Neuron (in vitro differentiated cells): ENCODE measurements around the gene CDH22.

Source experiments
- H2AFZ ChIP-seq: one replicate; pipeline ENCODE4 v1.6.1; 2013; ENCODE audit warnings: low read depth, mild to moderate bottlenecking, inconsistent platforms, low read length, moderate library complexity
- H3K27me3 ChIP-seq: one replicate; pipeline ENCODE4 v1.6.1; 2013; ENCODE audit warnings: low read length; ENCODE audit not compliant: insufficient read depth
- H3K36me3 ChIP-seq: one replicate; pipeline ENCODE4 v1.6.1; 2013; ENCODE audit warnings: low read length; ENCODE audit not compliant: insufficient read depth
- H3K4me1 ChIP-seq: one replicate; pipeline ENCODE4 v1.6.1; 2013; ENCODE audit warnings: low read length; ENCODE audit not compliant: insufficient read depth
- H3K4me3 ChIP-seq: 2 replicates; pipeline ENCODE4 v1.5.1; 2013; ENCODE audit warnings: mild to moderate bottlenecking, low read length, moderate library complexity
- H3K9me3 ChIP-seq: one replicate; pipeline ENCODE4 v1.6.1; 2013; ENCODE audit warnings: low read length

CDH22 gene

DNA sequence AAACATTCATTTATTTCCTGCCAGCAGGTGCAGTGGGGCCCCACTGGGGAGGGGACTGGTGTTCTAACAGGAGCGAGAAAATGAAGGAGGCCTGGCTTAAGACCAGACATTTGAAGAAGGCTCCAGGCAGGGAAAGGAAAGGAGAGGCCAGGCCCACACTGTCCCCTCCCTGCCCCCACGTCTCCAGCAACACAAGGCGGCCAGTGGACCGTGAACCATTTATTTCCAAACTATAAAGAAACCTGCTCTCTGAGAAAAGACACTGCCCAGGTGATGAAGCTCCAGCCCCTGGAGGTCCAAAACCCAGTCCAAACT lies 41.4 kb upstream of the CDH22 start:
- no peaks in the 10 kb centered on the region for H3K36me3 ChIP-seq
- no peaks in the 10 kb centered on the region for H3K9me3 ChIP-seq
- H2AFZ ChIP-seq: no peak overlapping the region
- no peak overlapping the region for H3K4me3 ChIP-seq
- no peaks in the 10 kb centered on the region for H3K27me3 ChIP-seq
- H3K4me1 ChIP-seq: peaks cover 52% of the 10 kb centered on the region

DNA sequence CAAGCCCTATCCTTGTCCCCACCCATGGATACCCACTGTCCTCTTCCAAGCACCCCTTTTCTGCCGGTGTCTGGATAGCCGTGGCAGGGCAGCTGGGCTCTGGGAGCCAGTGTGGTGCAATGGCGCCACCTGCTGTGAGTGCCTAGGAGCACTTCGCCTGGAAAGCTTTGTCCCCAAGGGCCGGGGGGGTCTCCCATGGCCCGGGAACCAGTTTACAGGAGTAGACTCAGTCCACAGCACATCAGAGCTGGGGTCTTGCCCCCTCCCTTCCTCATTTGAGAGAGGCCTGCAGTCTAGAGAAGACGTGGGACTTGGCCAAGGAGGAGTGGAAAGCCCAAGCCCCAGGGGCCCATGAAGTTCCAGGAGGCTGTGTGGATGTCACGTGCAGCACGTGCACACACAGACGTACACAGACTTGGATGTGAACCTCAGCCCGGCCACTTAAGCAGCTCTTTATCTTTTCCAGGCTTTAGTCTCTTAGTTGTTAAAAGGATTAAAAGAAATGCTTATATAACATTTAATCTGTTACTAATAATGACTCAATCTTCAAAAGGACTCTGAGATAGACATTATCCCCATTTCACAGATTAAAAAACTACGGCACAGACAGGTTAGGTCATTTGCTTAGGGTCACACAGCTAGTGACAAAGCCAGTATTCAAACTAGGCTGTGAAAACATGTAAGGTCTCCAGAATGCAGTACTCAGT lies 40.9 kb upstream of the CDH22 start:
- H3K27me3 ChIP-seq: no peaks in the 10 kb centered on the region
- H3K4me1 ChIP-seq: peaks cover 52% of the 10 kb centered on the region
- H2AFZ ChIP-seq: no peak overlapping the region
- no peaks in the 10 kb centered on the region for H3K9me3 ChIP-seq
- no peaks in the 10 kb centered on the region for H3K36me3 ChIP-seq
- no peak overlapping the region for H3K4me3 ChIP-seq

DNA sequence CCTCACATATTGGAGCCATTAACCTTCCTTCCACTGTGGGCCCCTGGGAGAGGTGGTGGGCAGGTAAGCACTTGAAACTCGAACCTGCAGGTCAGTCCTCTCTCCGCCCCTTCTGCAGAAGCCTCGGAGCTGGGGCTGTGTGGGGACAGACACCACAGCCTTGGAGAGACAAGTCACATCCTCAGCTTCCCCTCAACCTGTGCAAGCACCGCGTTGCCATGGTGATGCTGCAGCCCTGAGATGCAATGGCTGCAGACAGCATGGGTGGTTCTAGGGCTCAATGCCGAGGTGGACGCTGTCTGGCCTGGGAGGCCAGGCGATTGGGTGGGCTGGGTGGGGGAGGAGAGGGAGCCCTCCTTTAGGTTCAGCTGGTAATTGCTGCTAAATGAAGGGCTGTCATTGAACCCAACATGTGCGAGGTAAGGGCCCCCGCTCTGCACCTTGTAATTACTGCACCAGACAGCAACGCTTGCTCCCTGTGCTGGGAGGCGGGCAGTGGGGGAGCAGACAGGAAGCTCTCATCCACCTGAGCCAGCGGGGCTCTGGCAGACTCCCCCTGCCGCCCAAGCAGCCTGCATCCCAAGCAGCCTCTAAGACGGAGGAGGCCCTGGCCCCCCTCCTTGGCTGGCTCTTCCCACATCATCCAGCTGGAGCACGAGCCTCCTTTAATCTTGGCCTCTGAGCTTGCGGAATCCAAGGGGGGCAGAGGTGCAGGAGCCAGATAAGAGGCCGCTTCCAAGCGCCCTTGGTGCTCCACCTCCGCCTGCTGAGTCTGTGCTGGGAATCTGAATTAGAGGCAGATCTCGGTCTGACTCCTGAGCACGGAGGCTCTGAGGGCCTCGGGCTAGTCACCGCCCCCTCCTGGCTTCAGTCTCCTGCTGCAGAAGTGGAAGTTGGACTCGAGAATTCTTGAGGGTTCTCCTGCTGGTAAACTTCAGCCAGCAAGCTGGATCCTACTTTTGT lies 39.8 kb upstream of the CDH22 start:
- Histone ChIP-seq H2AFZ (no peak overlapping the region), H3K4me1 (peaks cover 61% of the 10 kb centered on the region), H3K4me3 (no peak overlapping the region), H3K27me3 (no peaks in the 10 kb centered on the region), H3K36me3 (no peaks in the 10 kb centered on the region), H3K9me3 (no peaks in the 10 kb centered on the region)

DNA sequence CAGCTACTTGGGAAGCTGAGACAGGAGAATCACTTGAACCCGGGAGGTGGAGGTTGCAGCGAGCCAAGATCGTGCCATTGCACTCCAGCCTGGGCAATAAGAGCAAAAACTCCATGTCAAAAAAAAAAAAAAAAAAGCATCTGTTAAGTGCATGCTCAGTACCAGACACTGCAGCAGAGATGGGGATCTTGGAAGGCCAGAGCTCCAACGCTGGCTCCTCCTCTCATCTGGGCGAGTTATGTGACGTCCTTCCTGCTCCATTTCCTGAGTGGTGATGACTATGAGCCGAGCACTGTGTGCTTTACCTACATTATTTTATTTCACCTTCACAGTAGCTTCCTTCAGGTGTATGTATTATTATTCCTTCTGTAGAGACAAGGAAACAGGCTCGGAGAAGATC lies 38.5 kb upstream of the CDH22 start:
- H3K9me3 ChIP-seq: no peaks in the 10 kb centered on the region
- H3K27me3 ChIP-seq: no peaks in the 10 kb centered on the region
- no peaks in the 10 kb centered on the region for H3K36me3 ChIP-seq
- no peak overlapping the region for H2AFZ ChIP-seq
- H3K4me3 ChIP-seq: no peak overlapping the region
- peaks cover 69% of the 10 kb centered on the region for H3K4me1 ChIP-seq

DNA sequence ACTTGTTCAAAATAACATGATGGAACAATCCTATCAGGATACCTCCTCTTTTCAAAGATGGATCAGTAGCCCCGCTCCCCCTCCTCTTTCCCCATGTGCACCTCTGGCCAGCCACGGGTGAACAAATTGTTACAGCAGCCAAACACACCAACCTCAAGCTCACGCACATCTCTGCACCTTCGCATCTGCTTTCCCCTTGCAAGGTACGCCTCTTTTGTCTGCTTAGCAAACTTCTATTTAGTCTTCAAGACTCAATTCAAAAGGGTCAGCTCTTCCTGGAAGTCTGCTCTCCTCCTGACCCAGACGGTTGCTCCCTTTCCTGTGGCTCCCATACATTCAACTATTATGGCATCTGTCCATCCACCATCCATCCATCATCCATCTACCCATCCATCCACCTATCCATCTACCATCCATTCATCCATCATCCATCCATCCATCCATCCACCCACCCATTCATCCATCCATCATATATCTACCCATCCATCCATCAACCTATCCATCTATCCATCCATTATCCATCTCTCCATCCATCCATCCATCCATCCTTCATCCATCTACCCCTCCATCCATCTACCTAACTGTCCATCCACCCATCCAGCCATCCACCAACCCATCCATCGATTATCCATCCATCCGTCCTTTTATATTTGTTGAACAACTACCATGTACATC lies 36.3 kb upstream of the CDH22 start:
- Histone ChIP-seq H3K4me3 (no peak overlapping the region), H3K36me3 (no peaks in the 10 kb centered on the region), H3K4me1 (peaks cover 57% of the 10 kb centered on the region), H3K9me3 (no peaks in the 10 kb centered on the region), H3K27me3 (no peaks in the 10 kb centered on the region), H2AFZ (no peak overlapping the region)

DNA sequence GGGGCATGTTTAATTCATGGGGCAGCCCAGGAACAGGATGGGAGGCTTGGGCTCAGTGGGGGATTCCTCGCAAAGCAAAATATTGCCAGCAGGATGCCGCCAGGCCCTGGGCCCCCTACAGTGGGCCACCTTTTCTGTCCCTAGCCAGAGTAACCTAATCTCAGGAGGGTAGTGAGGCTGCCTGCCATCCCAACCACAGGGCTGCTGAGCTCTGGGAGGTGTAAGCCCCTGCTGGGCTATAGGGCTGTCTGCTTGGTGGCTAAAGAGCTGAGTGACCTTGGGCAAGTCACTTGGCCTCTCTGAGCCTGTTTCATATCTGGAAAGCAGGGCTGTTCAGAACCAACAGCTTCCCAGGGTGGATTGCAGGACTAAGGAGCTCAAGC lies 35.7 kb upstream of the CDH22 start:
- Histone ChIP-seq H3K4me3 (no peak overlapping the region), H3K36me3 (no peaks in the 10 kb centered on the region), H2AFZ (no peak overlapping the region), H3K9me3 (no peaks in the 10 kb centered on the region), H3K27me3 (no peaks in the 10 kb centered on the region), H3K4me1 (peaks cover 51% of the 10 kb centered on the region)

DNA sequence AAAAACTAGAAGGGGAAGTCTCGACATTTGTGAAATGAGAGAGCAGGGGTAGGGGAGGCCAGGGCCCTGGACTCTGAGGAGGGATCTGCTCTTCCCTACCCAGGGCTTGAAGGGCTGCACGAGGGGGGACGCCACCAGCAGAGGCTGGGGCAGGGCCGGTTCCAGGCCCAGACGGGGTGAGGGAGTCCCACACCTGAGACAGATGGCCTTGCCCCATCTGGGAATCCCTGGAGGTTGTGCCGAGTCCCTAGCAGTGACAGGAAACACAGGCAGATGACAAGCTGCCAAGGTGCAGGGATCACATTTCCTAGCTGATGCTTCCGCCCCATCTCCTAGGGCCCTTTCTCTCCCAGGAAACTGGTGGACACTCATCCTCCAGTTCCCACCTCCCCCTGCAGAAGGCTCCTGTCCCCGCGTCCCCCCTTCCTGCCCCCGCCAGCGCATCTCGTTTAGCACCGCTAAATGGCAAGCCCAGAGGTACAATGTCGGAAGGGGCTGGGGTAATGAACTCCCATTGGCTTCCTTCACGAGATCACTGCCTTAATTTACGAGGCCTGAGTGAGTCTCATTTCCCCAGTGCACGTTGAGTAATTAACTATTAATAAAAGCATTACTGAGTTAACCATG lies 35.2 kb upstream of the CDH22 start:
- Histone ChIP-seq H3K4me1 (peaks cover 46% of the 10 kb centered on the region), H2AFZ (no peak overlapping the region), H3K27me3 (no peaks in the 10 kb centered on the region), H3K9me3 (no peaks in the 10 kb centered on the region), H3K4me3 (no peak overlapping the region), H3K36me3 (no peaks in the 10 kb centered on the region)

DNA sequence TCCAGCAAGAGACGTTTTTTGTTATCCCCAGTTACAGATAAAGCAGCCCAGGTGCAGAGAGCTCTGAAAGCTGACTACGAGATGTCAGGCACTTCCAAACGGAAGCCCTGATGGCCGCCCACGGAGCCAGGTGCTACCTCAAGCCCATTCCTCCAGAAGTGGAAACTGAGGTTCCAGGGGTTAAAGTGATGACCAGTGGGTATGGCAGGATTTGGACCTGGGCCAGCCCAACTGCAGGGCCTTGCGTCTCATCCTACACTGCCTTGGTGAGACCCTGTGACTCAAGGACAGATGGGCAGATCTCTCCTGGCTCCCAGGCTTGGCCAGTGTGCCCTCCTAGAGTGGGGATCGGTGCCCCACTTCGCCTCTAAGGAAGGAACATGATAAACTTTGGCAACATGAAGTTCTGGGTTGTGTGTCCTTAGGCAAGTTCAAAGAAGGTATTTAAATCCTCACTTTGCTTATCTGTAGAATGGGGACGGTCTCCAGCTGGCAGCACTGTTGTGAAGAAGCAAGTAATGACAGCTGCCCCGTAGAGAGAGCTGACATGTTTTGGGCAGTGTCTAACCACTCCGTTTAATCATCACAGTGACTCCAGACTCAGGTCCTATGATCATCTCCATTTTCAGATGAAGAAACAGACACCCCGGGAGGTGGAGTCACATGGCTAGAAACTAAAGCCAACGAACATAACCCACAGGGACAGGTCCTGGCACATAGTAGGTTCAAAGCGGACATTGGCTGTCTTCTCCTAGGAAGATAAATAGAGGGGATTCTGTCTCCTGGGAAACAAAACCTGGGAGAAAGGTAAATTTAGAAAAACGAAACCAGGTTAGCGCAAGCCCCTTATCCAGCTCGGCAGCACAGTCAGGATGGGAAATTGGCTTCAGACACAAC lies 34.4 kb upstream of the CDH22 start:
- H3K4me1 ChIP-seq: peaks cover 43% of the 10 kb centered on the region
- H3K27me3 ChIP-seq: no peaks in the 10 kb centered on the region

DNA sequence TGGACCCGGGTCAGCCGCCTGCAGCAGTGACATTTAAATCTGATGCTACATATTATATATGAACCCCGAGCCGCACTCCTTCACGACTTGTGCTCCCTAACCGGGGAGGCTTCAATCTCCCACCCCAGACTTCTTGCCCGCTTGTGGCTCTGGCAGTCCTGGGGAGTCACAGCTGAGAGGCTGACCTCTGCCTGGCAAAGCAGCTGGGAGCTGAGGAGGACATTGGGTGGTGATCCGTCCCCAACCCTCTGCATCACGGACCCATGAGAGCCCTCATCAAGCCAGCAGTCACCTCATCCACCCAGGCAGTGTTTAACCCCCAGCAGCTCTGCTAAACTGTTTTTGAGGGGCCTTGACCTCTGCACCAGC lies 33.7 kb upstream of the CDH22 start:
- no peaks in the 10 kb centered on the region for H3K27me3 ChIP-seq

More for the DNA sequence above, 34.4 kb upstream of the CDH22 start:
- Histone ChIP-seq H3K36me3 (no peaks in the 10 kb centered on the region), H2AFZ (no peak overlapping the region), H3K9me3 (no peaks in the 10 kb centered on the region), H3K4me3 (no peak overlapping the region)

DNA sequence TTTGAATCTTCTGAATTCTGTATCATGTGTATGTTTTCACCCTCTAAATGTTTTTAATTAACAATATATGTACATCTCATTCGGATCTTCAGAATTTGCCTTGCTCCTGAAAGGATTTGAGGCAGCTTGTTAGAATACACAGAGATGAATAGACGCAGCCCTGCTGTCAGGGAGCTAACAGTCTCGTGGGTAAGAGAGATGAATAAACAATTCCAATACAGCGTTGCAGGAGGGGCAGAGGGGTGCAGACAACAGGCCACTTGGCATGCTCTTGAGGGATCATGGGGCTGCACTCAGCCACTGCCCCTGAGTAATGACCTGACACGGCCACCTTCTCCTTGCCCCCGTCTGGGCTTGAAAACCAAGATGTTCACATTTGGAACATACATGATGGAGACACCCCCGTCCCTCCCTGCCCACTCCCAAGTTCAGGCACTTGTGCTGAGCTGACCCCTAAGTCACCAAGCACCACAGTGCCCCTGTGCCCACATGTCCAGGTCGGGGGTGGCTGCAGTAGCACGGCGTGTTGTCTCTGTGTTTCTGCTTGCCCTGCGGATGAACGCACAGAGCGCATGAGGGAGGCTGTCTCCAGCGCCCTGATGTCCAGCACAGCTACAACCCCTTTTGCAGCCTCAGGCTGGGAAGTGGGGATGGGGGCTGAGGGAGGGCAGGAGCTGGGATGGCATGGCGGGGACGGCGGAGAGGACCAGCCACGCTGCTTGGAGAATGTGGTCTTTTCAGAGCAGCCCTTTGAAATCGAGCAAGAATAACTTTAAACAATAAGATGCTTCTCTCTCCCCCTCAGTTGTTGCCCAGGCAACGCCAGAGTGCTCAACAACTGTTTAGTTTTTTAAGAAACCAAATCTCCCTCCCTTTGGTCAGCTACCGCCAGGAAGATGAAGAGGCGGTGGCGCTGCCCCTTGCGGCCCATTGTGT lies 33.0 kb upstream of the CDH22 start:
- Histone ChIP-seq H3K27me3 (no peaks in the 10 kb centered on the region), H3K4me1 (peaks cover 44% of the 10 kb centered on the region), H2AFZ (peak overlapping the region; percentile 1), H3K4me3 (peak overlapping the region; percentile 21), H3K9me3 (no peaks in the 10 kb centered on the region), H3K36me3 (no peaks in the 10 kb centered on the region)

More for the DNA sequence above, 33.7 kb upstream of the CDH22 start:
- Histone ChIP-seq H3K4me1 (peaks cover 41% of the 10 kb centered on the region), H2AFZ (no peak overlapping the region), H3K4me3 (peak overlapping the region; percentile 21), H3K9me3 (no peaks in the 10 kb centered on the region), H3K36me3 (no peaks in the 10 kb centered on the region)

DNA sequence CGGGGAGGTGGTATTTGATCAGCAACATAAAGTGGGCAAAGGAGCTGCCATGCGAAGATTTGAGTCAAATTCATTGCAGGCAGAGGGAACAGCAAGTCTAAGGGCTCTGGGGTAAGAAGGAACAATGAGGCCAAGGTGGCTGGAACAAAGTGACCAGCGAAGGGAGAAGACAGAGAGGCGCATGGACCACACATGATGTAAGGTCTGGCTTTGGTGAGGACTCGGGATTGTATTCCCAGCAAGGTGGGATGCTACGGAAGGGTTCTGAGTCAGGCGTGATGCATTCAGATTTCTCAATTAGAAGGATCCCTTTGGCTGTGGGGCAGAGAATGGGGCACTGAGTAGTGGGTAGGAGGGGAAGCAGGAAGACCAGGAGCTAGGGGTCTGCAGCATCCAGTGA lies 30.7 kb upstream of the CDH22 start:
- Histone ChIP-seq H3K27me3 (no peaks in the 10 kb centered on the region), H2AFZ (no peak overlapping the region), H3K9me3 (no peaks in the 10 kb centered on the region), H3K4me1 (peaks cover 49% of the 10 kb centered on the region), H3K36me3 (no peaks in the 10 kb centered on the region), H3K4me3 (no peak overlapping the region)
